ENCODE data around the gene C9orf78. TPM values are rescaled to one million over a fixed set of nuclear protein-coding genes. Genes with fewer than 3 reads are reported as not detected.
A peak's percentile ranks its signal among the peaks of the same experiment; 100 is the strongest.

The C9orf78 gene
- total and polyA plus RNA-seq, 9 of the 15 experiments (the other 6 are each of a cell fraction or from before 2014, with no cell fraction given): 94.6 to 266 (median 202) TPM

GRCh38 chr9:129779560-129780190, 55.4 kb downstream of the C9orf78 start (continued):
- TF ChIP-seq PYGO2 (tag; IDR thresholded peaks at IDR 0.05) (no peak), RFX5 (IDR thresholded peaks at IDR 0.05; ENCODE audit: low read depth, low read length) (no peak), ASH1L (IDR thresholded peaks at IDR 0.05; ENCODE audit: borderline replicate concordance, low read depth, partially characterized antibody) (peak; percentile 53), HMG20A (CRISPR knock-in tag; conservative IDR thresholded peaks at IDR 0.05) (no peak), BCLAF1 (IDR thresholded peaks at IDR 0.05; ENCODE audit: borderline replicate concordance in 1 of 2, control insufficient read depth in 1 of 2, low read depth in 2 of 2, low read length in 1 of 2) (0 out of 4 replicates have a peak, but pooled peaks of 1 of the 2 experiments have one; percentile 38), NFIC (IDR thresholded peaks at IDR 0.05) (0 out of 2 replicates have a peak, but pooled peaks have one; percentile 4), ZNF280A (IDR thresholded peaks at IDR 0.05; ENCODE audit: low read depth, partially characterized antibody) (peak; percentile 33), RBM15 (IDR thresholded peaks at IDR 0.05; ENCODE audit: insufficient read depth, low read length) (no peak), TOE1 (IDR thresholded peaks at IDR 0.05; ENCODE audit: borderline replicate concordance) (0 out of 2 replicates have a peak, but pooled peaks have one; percentile 30), TOE1 (CRISPR knock-in tag; IDR thresholded peaks at IDR 0.05; ENCODE audit: borderline replicate concordance, low read depth) (no peak), ELK3 (CRISPR knock-in tag; IDR thresholded peaks at IDR 0.05) (no peak), PTBP1 (IDR thresholded peaks at IDR 0.05; ENCODE audit: low read depth, low read length) (no peak), HLTF (IDR thresholded peaks at IDR 0.05) (peak; percentile 66), CREB3 (tag; conservative IDR thresholded peaks at IDR 0.05; ENCODE audit: low read depth) (no peak), ZNF133 (CRISPR knock-in tag; IDR thresholded peaks at IDR 0.05) (no peak), ZNF280B (CRISPR knock-in tag; IDR thresholded peaks at IDR 0.05) (no peak), U2AF1 (optimal IDR thresholded peaks at IDR 0.05; ENCODE audit: low read depth, low read length) (no peak), PTTG1 (tag; IDR thresholded peaks at IDR 0.05; ENCODE audit: low read depth) (no peak)
